Keratinocyte (primary cell): ENCODE data around the gene DYNLRB1. TPM values are rescaled to one million over a fixed set of nuclear protein-coding genes. Genes with fewer than 3 reads are reported as not detected.
A peak's percentile ranks its signal among the peaks of the same experiment; 100 is the strongest.

Experiments
- DNase-seq: peaks from one replicate; pipeline ENCODE4 v3.0.0-alpha.2; 2011; ENCODE audit warnings: low read depth, missing footprints, low spot score
- FAIRE-seq: peaks from 2 replicates; lab custom pipeline; 2011; peaks lifted over from hg19 to GRCh38; lab: Jason Lieb, UNC
- H2AFZ ChIP-seq: 2 replicates; pipeline ENCODE4 v1.6.0; 2012; ENCODE audit warnings: low read length, control low read depth, inconsistent platforms; ENCODE audit not compliant: control insufficient read depth
- H3K27ac ChIP-seq: 2 replicates; pipeline ENCODE4 v1.5.1; 2011; ENCODE audit warnings: low read length; ENCODE audit not compliant: control insufficient read depth, insufficient read depth
- H3K27me3 ChIP-seq: 3 replicates; pipeline ENCODE4 v1.6.0; 2011; ENCODE audit warnings: low read length; ENCODE audit not compliant: control insufficient read depth, insufficient read depth; ENCODE audit errors: extremely low read depth
- H3K36me3 ChIP-seq, 2 experiments: 2 replicates in 1 of 2; 3 replicates in 1 of 2; pipeline ENCODE4 v1.5.1; 2011; ENCODE audit warnings: low read length in 2 of 2, mild to moderate bottlenecking in 1 of 2; ENCODE audit not compliant: control insufficient read depth in 2 of 2, insufficient read depth in 2 of 2; ENCODE audit errors: extremely low read depth in 1 of 2
- H3K4me1 ChIP-seq: 3 replicates; pipeline ENCODE4 v1.5.1; 2011; ENCODE audit warnings: low read length; ENCODE audit not compliant: control insufficient read depth, insufficient read depth; ENCODE audit errors: extremely low read depth
- H3K4me2 ChIP-seq: 3 replicates; pipeline ENCODE4 v1.6.0; 2011; ENCODE audit warnings: low read depth, low read length; ENCODE audit not compliant: control insufficient read depth, insufficient read depth; ENCODE audit errors: extremely low read depth
- H3K4me3 ChIP-seq, 3 experiments: fragments of 200-600 bp in 1 of 3; sonication (generic) in 1 of 3; 2 replicates in 2 of 3; 3 replicates in 1 of 3; pipeline ENCODE4 v1.5.1; 2011 to 2016; ENCODE audit warnings: low read length in 3 of 3, mild to moderate bottlenecking in 3 of 3, control low read depth in 2 of 3, inconsistent platforms in 1 of 3, low read depth in 1 of 3, mixed read lengths in 1 of 3, mixed run types in 1 of 3, moderate library complexity in 1 of 3; ENCODE audit not compliant: control insufficient read depth in 2 of 3, insufficient read depth in 2 of 3; ENCODE audit errors: extremely low read depth in 1 of 3
- H3K79me2 ChIP-seq: 2 replicates; pipeline ENCODE4 v1.6.0; 2012; ENCODE audit warnings: low read length; ENCODE audit not compliant: control insufficient read depth, insufficient read depth
- H3K9ac ChIP-seq: 3 replicates; pipeline ENCODE4 v1.6.0; 2011; ENCODE audit warnings: low read length; ENCODE audit not compliant: control insufficient read depth, insufficient read depth; ENCODE audit errors: extremely low read depth
- H3K9me1 ChIP-seq: 3 replicates; pipeline ENCODE4 v1.6.0; 2011; ENCODE audit warnings: low read length; ENCODE audit not compliant: control insufficient read depth, insufficient read depth; ENCODE audit errors: extremely low read depth
- H3K9me3 ChIP-seq: 2 replicates; pipeline ENCODE4 v1.5.1; 2012; ENCODE audit warnings: low read depth, low read length; ENCODE audit not compliant: control insufficient read depth
- H4K20me1 ChIP-seq: 3 replicates; pipeline ENCODE4 v1.6.0; 2011; ENCODE audit warnings: low read length; ENCODE audit not compliant: control insufficient read depth, insufficient read depth; ENCODE audit errors: extremely low read depth
- EZH2 ChIP-seq: IDR thresholded peaks from one replicate; pipeline ENCODE4 v1.6.1; 2012; ENCODE audit warnings: inconsistent platforms, mild to moderate bottlenecking, low read length, moderate library complexity
- dilution Hi-C: fragments of 300-500 bp; cut with MboI; formaldehyde crosslinking; loops from one replicate; pipeline ENCODE4 v1.7.0; 2020; ENCODE audit warnings: low sequenced_read_pairs; ENCODE audit not compliant: extremely low pct_ligation_motif_present
- polyA minus RNA-seq, 3 experiments: library from RNA; depleted of rRNA, polyadenylated mRNA; stranded (reverse); fragments of >200 nt; gene quantifications; 1 replicate in 1 of 3; 2 replicates in 1 of 3; 3 replicates in 1 of 3; pipeline ENCODE4 v1.2.3, GENCODE V29; 2011
- polyA plus RNA-seq, 5 experiments: library from polyadenylated mRNA; depleted of rRNA in 3 of 5; stranded (reverse) in 3 of 5; stranded (forward) in 1 of 5; unstranded in 1 of 5; fragments of >200 nt; gene quantifications; 1 replicate in 1 of 5; 2 replicates in 3 of 5; 3 replicates in 1 of 5; pipeline versions ENCODE4 v1.2.1 to v1.2.3, GENCODE V29; 2011 to 2012; ENCODE audit warnings: missing spikeins in 2 of 5, low read depth in 1 of 5, low replicate concordance in 1 of 5
- TF ChIP-seq, protein P1 (sequence below), 3 experiments: IDR thresholded peaks in 1 of 3; conservative IDR thresholded peaks in 1 of 3; optimal IDR thresholded peaks in 1 of 3; 2 replicates in 2 of 3; 3 replicates in 1 of 3; pipeline versions ENCODE3 to v1.5.1; 2011; ENCODE audit warnings: low read length in 3 of 3, mild to moderate bottlenecking in 3 of 3, moderate library complexity in 2 of 3, control low read depth in 1 of 3, inconsistent platforms in 1 of 3; ENCODE audit not compliant: insufficient read depth in 2 of 3; ENCODE audit errors: extremely low read depth in 1 of 3

The DYNLRB1 gene
- polyA plus RNA-seq, result 126 to 227 TPM (median 156 TPM) in 3 replicates
- polyA plus RNA-seq (2011; ENCODE audit: low read depth), result 50.1 TPM
- polyA plus RNA-seq (2011; cell fraction: cytosol; rRNA removed), result 204 and 229 TPM in 2 replicates
- polyA plus RNA-seq (2011; cell fraction: nucleus; rRNA removed), result 83.6 and 89.5 TPM in 2 replicates
- 242 and 320 TPM in 2 replicates for polyA plus RNA-seq (2012; ENCODE audit: low replicate concordance)
- 133 to 171 TPM (median 164 TPM) in 3 replicates for polyA minus RNA-seq
- polyA minus RNA-seq (2011; cell fraction: cytosol; rRNA and poly(A)+ RNA removed), result 79.2 TPM
- 24.8 and 40.3 TPM in 2 replicates for polyA minus RNA-seq (2011; cell fraction: nucleus; rRNA and poly(A)+ RNA removed)

DNA sequence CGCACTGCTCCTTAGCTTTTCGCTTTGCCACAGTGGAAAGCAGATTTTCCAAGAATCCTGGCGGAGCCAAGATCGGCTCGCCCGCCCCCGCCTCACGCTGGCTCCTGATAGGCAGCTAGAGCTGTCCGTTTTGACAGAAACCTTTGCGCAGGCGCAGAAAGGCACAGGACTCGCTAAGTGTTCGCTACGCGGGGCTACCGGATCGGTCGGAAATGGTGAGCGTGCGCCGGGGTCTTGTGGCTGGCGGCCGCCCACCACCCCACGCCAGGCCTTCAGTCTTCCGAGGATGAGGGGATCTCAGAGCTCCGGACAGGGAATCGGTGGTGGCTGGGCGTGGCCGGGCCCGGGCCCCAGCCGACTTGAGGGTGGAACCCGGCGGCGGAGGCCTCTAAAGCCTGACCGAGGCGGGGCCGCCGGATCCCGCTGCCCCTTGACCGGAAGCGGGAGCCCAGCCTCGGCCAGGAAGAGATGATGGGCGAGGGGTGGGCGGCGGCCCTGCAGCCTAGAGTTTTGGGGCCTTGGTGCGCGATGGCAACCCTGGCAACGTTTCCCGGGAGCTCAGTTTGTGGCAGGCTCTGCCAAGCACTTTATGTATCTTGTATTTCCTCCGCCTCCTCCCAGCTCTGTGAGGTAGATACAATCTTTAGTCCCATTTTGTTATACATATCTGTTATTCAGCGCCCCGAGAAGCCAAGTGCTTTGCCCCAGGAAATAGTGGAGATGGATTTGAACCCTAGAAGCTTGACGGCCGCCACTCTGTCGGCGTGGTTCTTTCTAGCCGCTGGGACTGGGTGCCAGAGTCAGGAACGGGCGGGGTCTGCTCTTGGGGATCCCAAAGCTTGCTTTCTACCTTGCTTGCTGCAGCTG, at the start of gene DYNLRB1:
TSS of gene DYNLRB1 (plus strand) at position 176 of the 867 bp plus-strand sequence. CDS start at position 213, 37 bp downstream.
- peak within 1 kb of the TSS; percentile 96 for H3K9ac ChIP-seq
- peak within 1 kb of the TSS; percentile 53 for H2AFZ ChIP-seq
- H3K4me2 ChIP-seq, result peak within 1 kb of the TSS; percentile 88
- no peaks in the 10 kb centered on the region for H3K9me3 ChIP-seq
- dilution Hi-C loops, result no loop called here
- peak within 1 kb of the TSS; percentile 96 for H3K27ac ChIP-seq
- H3K9me1 ChIP-seq, result no peaks in the 10 kb centered on the region
- DNase-seq, result peak; percentile 81
- no peak for TF ChIP-seq EZH2
- TF ChIP-seq, protein P1, sequence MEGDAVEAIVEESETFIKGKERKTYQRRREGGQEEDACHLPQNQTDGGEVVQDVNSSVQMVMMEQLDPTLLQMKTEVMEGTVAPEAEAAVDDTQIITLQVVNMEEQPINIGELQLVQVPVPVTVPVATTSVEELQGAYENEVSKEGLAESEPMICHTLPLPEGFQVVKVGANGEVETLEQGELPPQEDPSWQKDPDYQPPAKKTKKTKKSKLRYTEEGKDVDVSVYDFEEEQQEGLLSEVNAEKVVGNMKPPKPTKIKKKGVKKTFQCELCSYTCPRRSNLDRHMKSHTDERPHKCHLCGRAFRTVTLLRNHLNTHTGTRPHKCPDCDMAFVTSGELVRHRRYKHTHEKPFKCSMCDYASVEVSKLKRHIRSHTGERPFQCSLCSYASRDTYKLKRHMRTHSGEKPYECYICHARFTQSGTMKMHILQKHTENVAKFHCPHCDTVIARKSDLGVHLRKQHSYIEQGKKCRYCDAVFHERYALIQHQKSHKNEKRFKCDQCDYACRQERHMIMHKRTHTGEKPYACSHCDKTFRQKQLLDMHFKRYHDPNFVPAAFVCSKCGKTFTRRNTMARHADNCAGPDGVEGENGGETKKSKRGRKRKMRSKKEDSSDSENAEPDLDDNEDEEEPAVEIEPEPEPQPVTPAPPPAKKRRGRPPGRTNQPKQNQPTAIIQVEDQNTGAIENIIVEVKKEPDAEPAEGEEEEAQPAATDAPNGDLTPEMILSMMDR (optimal IDR thresholded peaks at IDR 0.05 in 1 of 3, IDR thresholded peaks at IDR 0.05 in 1 of 3, conservative IDR thresholded peaks at IDR 0.05 in 1 of 3; ENCODE audit: extremely low read depth in 1 of 3, insufficient read depth in 2 of 3, low read length in 3 of 3), result no peak
- H3K4me1 ChIP-seq, result peaks cover 25% of the 10 kb centered on the region
- peak; percentile 13 for FAIRE-seq
- H3K36me3 ChIP-seq, result peaks cover 9 to 15% of the 10 kb centered on the region in 2 experiments
- peaks cover 2% of the 10 kb centered on the region for H4K20me1 ChIP-seq
- H3K4me3 ChIP-seq, result peak within 1 kb of the TSS; percentile 83 to 98 (median 97)
- H3K27me3 ChIP-seq, result no peaks in the 10 kb centered on the region
- H3K79me2 ChIP-seq, result peaks cover 46% of the 10 kb centered on the region

DNA sequence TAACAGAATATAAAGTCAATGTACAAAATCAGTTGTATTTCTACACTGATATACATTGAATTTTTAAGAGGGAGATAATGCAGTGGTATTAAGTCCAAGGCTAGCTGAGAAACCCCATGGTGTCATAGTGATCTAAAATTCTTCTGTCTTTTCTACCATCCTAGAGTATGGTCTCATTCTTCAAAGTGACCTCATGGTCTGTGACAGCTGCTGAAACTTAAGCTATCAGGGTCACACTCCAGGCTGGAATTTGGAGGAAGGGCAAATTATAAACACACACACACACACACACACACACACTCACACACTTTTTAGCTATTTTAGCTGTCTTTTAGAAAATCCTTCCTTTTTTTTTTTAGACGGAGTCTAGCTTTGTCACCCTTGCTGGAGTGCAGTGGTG, 47.3 kb upstream of the DYNLRB1 start:
- H3K27ac ChIP-seq, result no peak overlapping the region
- peaks cover 3% of the 10 kb centered on the region for H3K4me1 ChIP-seq
- TF ChIP-seq, protein P1 (optimal IDR thresholded peaks at IDR 0.05 in 1 of 3, IDR thresholded peaks at IDR 0.05 in 1 of 3, conservative IDR thresholded peaks at IDR 0.05 in 1 of 3; ENCODE audit: extremely low read depth in 1 of 3, insufficient read depth in 2 of 3, low read length in 3 of 3), result no peak
- no peak for TF ChIP-seq EZH2
- no peak overlapping the region for H3K4me3 ChIP-seq
- H3K27me3 ChIP-seq, result no peaks in the 10 kb centered on the region
- no peak overlapping the region for H3K9ac ChIP-seq
- DNase-seq (no peak), FAIRE-seq (no peak)
- H3K9me3 ChIP-seq, result no peaks in the 10 kb centered on the region
- dilution Hi-C loops, result no loop called here
- H3K36me3 ChIP-seq, result peaks cover 11% of the 10 kb centered on the region in 2 experiments
- H3K79me2 ChIP-seq, result peaks cover 41% of the 10 kb centered on the region
- no peak overlapping the region for H3K4me2 ChIP-seq
- no peaks in the 10 kb centered on the region for H3K9me1 ChIP-seq
- peaks cover 6% of the 10 kb centered on the region for H4K20me1 ChIP-seq
- no peak overlapping the region for H2AFZ ChIP-seq
